HCT116 (cell line): ENCODE measurements around the gene PRKN. TPM values are rescaled to one million over a fixed set of nuclear protein-coding genes. Genes with fewer than 3 reads are reported as not detected.
"Not testable (repeated sequence)": the region's sequence is repeated elsewhere in the genome, so short reads cannot be mapped to it uniquely, and the experiment has no call there.

Source experiments
- ATAC-seq: fragments of 200-7000 bp; cut with Tn5 transposase; 2 replicates; pipeline ENCODE4 v1.9.1; 2020; ENCODE audit warnings: mild to moderate bottlenecking, moderate library complexity
- BruUV-seq: library from RNA; stranded (reverse); fragments of 400-500 nt; replicated peaks from 2 replicates; lab custom pipeline; 2021; lab: Mats Ljungman, UMichigan
- CTCF ChIA-PET: fragments of 300-600 bp; sonication (Branson Sonifier 250); formaldehyde crosslinking; loops from one replicate; lab custom pipeline; 2021; ENCODE audit warnings: antibody characterized with exemption; lab: Charles Lee
- POLR2A ChIA-PET: fragments of 300-600, 350-600 bp; sonication (Branson Sonifier 250); formaldehyde crosslinking; loops from one replicate; lab custom pipeline; 2021; ENCODE audit warnings: antibody characterized with exemption; lab: Charles Lee
- RAD21 ChIA-PET, 2 experiments: fragments of 300-600 bp; sonication (Branson Sonifier 250); formaldehyde crosslinking; loops; one replicate each; lab custom pipeline; 2023; ENCODE audit warnings: low total read pairs in 2 of 2; ENCODE audit not compliant: uncharacterized antibody in 2 of 2, unreplicated experiment in 2 of 2, low non-redundant PET in 1 of 2; lab: Charles Lee
- DNase-seq: peaks from one replicate; pipeline ENCODE4 v3.0.0-alpha.2; 2010; ENCODE audit warnings: low read depth, low spot score
- H2AFZ ChIP-seq: fragments of 200-600 bp; shearing (Covaris generic), sonication (generic); 2 replicates; pipeline ENCODE4 v1.6.1; 2017; ENCODE audit warnings: low read depth, mixed run types, mixed read lengths, antibody characterized with exemption, low read length; ENCODE audit not compliant: poor library complexity, severe bottlenecking
- H3K27ac ChIP-seq: 2 replicates; pipeline ENCODE4 v1.5.1; 2012; ENCODE audit warnings: low read depth, low read length
- H3K27me3 ChIP-seq: fragments of 200-600 bp; sonication (generic); 2 replicates; pipeline ENCODE4 v1.6.1; 2016; ENCODE audit warnings: mixed run types, low read length, mixed read lengths; ENCODE audit not compliant: insufficient read depth
- H3K36me3 ChIP-seq, 2 experiments: fragments of 200-500 bp in 1 of 2; fragments of 200-600 bp in 1 of 2; sonication (Bioruptor generic) in 1 of 2; sonication (generic) in 1 of 2; 2 replicates each; pipeline versions ENCODE4 v1.5.1 to v1.6.1; 2014 to 2016; ENCODE audit warnings: low read length in 2 of 2, inconsistent platforms in 1 of 2, mixed read lengths in 1 of 2, mixed run types in 1 of 2; ENCODE audit not compliant: insufficient read depth in 2 of 2, control insufficient read depth in 1 of 2
- H3K4me1 ChIP-seq, 2 experiments: fragments of 200-600 bp in 1 of 2; sonication (generic) in 1 of 2; 2 replicates each; pipeline versions ENCODE4 v1.5.1 to v1.6.1; 2012 to 2017; ENCODE audit warnings: low read length in 2 of 2, inconsistent platforms in 1 of 2, mild to moderate bottlenecking in 1 of 2, mixed read lengths in 1 of 2, mixed run types in 1 of 2, moderate library complexity in 1 of 2; ENCODE audit not compliant: insufficient read depth in 2 of 2, control insufficient read depth in 1 of 2
- H3K4me2 ChIP-seq: fragments of 200-600 bp; sonication (generic); 2 replicates; pipeline ENCODE4 v1.6.1; 2017; ENCODE audit warnings: mixed run types, low read length, mixed read lengths
- H3K4me3 ChIP-seq, 2 experiments: fragments of 200-600 bp in 1 of 2; sonication (generic) in 1 of 2; replicated peaks in 1 of 2; 2 replicates each; pipeline ENCODE4 v1.5.1; 2011 to 2016; ENCODE audit warnings: low read length in 2 of 2, control low read depth in 1 of 2, low read depth in 1 of 2, mild to moderate bottlenecking in 1 of 2, mixed read lengths in 1 of 2, mixed run types in 1 of 2
- H3K79me2 ChIP-seq: fragments of 200-600 bp; sonication (generic); 2 replicates; pipeline ENCODE4 v1.6.1; 2017; ENCODE audit warnings: mild to moderate bottlenecking, mixed run types, low read length, moderate library complexity, mixed read lengths; ENCODE audit not compliant: insufficient read depth
- H3K9ac ChIP-seq: fragments of 200-600 bp; sonication (generic); 2 replicates; pipeline ENCODE4 v1.6.1; 2016; ENCODE audit warnings: low read length, mixed read lengths
- H3K9me2 ChIP-seq: fragments of 200-600 bp; sonication (generic), shearing (Covaris generic); 2 replicates; pipeline ENCODE4 v1.6.1; 2017; ENCODE audit warnings: mixed run types, mild to moderate bottlenecking, moderate library complexity; ENCODE audit not compliant: insufficient read depth
- H3K9me3 ChIP-seq, 2 experiments: fragments of 200-500 bp in 1 of 2; fragments of 200-600 bp in 1 of 2; sonication (Bioruptor generic) in 1 of 2; sonication (generic) in 1 of 2; 2 replicates each; pipeline ENCODE4 v1.6.1; 2014 to 2017; ENCODE audit warnings: low read length in 2 of 2, mixed read lengths in 2 of 2, inconsistent platforms in 1 of 2, low read depth in 1 of 2, mild to moderate bottlenecking in 1 of 2, mixed run types in 1 of 2, moderate library complexity in 1 of 2; ENCODE audit not compliant: control insufficient read depth in 1 of 2, insufficient read depth in 1 of 2
- H4K20me1 ChIP-seq: fragments of 200-600 bp; sonication (generic), shearing (Covaris generic); 2 replicates; pipeline ENCODE4 v1.6.1; 2017; ENCODE audit warnings: mixed run types, mild to moderate bottlenecking, moderate library complexity; ENCODE audit not compliant: insufficient read depth
- ATF3 ChIP-seq: IDR thresholded peaks from 2 replicates; pipeline ENCODE4 v1.6.1; 2012
- CBX3 ChIP-seq: IDR thresholded peaks from 2 replicates; pipeline ENCODE4 v1.6.1; 2012; ENCODE audit warnings: low read depth
- EGR1 ChIP-seq: IDR thresholded peaks from 2 replicates; pipeline ENCODE4 v1.6.1; 2012; ENCODE audit warnings: low read depth
- EZH2 ChIP-seq: fragments of 200-600 bp; sonication (generic); IDR thresholded peaks from 2 replicates; pipeline ENCODE4 v1.6.1; 2017; ENCODE audit warnings: antibody characterized with exemption, mixed run types
- EZH2phosphoT487 ChIP-seq: fragments of 200-600 bp; IDR thresholded peaks from 2 replicates; pipeline ENCODE4 v1.6.1; 2018; ENCODE audit warnings: antibody characterized with exemption, borderline replicate concordance
- FOSL1 ChIP-seq: IDR thresholded peaks from 2 replicates; pipeline ENCODE4 v1.6.1; 2012; ENCODE audit warnings: low read depth
- JUND ChIP-seq: IDR thresholded peaks from 2 replicates; pipeline ENCODE4 v1.6.1; 2012
- MAX ChIP-seq: IDR thresholded peaks from 2 replicates; pipeline ENCODE4 v1.6.1; 2012
- SP1 ChIP-seq: IDR thresholded peaks from 2 replicates; pipeline ENCODE4 v1.6.1; 2012; ENCODE audit warnings: low read depth
- TCF7L2 ChIP-seq: IDR thresholded peaks from 2 replicates; pipeline ENCODE4 v1.7.0; 2011; ENCODE audit warnings: borderline replicate concordance, inconsistent platforms; ENCODE audit not compliant: insufficient read depth, insufficient read length; ENCODE audit errors: extremely low read depth
- intact Hi-C: fragments of 100-400 bp; cut with micrococcal nuclease; formaldehyde crosslinking; loops from 2 replicates; pipeline ENCODE4 v1.10.0; 2022
- total RNA-seq: library from RNA; stranded (reverse); gene quantifications from one replicate; pipeline ENCODE4 v1.2.1, GENCODE V29; 2021; ENCODE audit not compliant: unreplicated experiment

The PRKN gene
- total RNA-seq, 1 experiment from 2014 or later = 2.6 TPM

DNA sequence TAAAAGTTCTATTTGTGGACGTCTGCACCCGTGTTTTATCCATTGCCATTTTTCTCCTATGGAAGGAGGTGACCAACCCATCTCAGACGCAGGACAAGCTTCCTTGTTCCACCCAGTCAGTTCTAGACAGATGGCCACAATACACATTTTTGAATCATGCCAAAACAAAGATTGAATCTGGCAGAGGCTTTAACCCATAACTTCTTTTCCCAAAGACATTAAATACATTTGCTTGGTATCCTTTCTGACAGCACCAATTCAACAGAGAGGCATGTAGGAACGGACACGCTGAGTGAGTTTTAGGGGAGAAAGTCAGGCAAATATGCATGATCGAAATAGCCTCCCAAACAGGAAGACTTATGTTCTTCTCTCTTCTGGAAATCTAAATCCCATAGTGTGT lies 901.1 kb downstream of the PRKN start:
- Histone ChIP-seq H3K36me3 (no peaks in the 10 kb centered on the region), H3K9me2 (no peaks in the 10 kb centered on the region), H3K27ac (no peak overlapping the region), H4K20me1 (no peaks in the 10 kb centered on the region), H2AFZ (no peak overlapping the region), H3K27me3 (no peaks in the 10 kb centered on the region), H3K79me2 (no peaks in the 10 kb centered on the region), H3K9me3 (no peaks in the 10 kb centered on the region), H3K4me3 (no peak overlapping the region), H3K4me2 (no peak overlapping the region), H3K9ac (no peak overlapping the region), H3K4me1 (no peaks in the 10 kb centered on the region)
- intact Hi-C loops = no loop called here
- ATAC-seq (no peak), DNase-seq (no peak)
- TF ChIP-seq EZH2phosphoT487 = no peak
- no peak for TF ChIP-seq TCF7L2
- no peak for TF ChIP-seq FOSL1
- no peak for TF ChIP-seq EGR1
- TF ChIP-seq MAX = no peak
- no peak for TF ChIP-seq SP1
- TF ChIP-seq EZH2 = no peak
- no peak for TF ChIP-seq ATF3
- TF ChIP-seq CBX3 = no peak
- no peak for TF ChIP-seq JUND
- CTCF ChIA-PET = no interaction called here
- BruUV-seq = no TSS peak
- RAD21 ChIA-PET = no interaction called here
- POLR2A ChIA-PET = no interaction called here

- DNase-seq, H3K4me1 ChIP-seq, ATAC-seq, H3K79me2 ChIP-seq, H3K36me3 ChIP-seq, H2AFZ ChIP-seq, H3K4me2 ChIP-seq, H3K27me3 ChIP-seq, POLR2A ChIA-PET, CTCF ChIA-PET, H3K27ac ChIP-seq, H3K9ac ChIP-seq, intact Hi-C loops, H3K9me3 ChIP-seq, BruUV-seq, H3K4me3 ChIP-seq, H4K20me1 ChIP-seq, RAD21 ChIA-PET, H3K9me2 ChIP-seq: not testable (repeated sequence)
Observed at GRCh38 chr6:161822204-161822603, 905.4 kb downstream of the PRKN start.
